H9 (cell line): Measurements from ENCODE around the gene ANXA4. TPM values are rescaled to one million over a fixed set of nuclear protein-coding genes. Genes with fewer than 3 reads are reported as not detected.

Experiments
- DNase-seq: peaks from one replicate; pipeline ENCODE4 v3.0.0-alpha.2; 2017
- H2AFZ ChIP-seq: one replicate; pipeline ENCODE4 v1.6.1; 2013; ENCODE audit warnings: mild to moderate bottlenecking, low read length, control low read depth, moderate library complexity
- H2AK5ac ChIP-seq: 2 replicates; pipeline ENCODE4 v1.6.1; 2013; ENCODE audit warnings: low read length, control low read depth, mixed read lengths; ENCODE audit not compliant: insufficient read length
- H2BK120ac ChIP-seq: one replicate; pipeline ENCODE4 v1.6.1; 2013; ENCODE audit warnings: low read depth, mild to moderate bottlenecking, low read length, control low read depth, inconsistent platforms; ENCODE audit not compliant: poor library complexity, severe bottlenecking
- H2BK12ac ChIP-seq: 2 replicates; pipeline ENCODE4 v1.6.1; 2013; ENCODE audit warnings: low read length, control low read depth, mixed read lengths, low read depth; ENCODE audit not compliant: insufficient read length
- H2BK15ac ChIP-seq: 2 replicates; pipeline ENCODE4 v1.6.1; 2013; ENCODE audit warnings: low read depth, low read length, control low read depth
- H2BK20ac ChIP-seq: one replicate; pipeline ENCODE4 v1.6.1; 2013; ENCODE audit warnings: low read depth, mild to moderate bottlenecking, low read length, control low read depth, inconsistent platforms; ENCODE audit not compliant: poor library complexity, severe bottlenecking
- H2BK5ac ChIP-seq: 2 replicates; pipeline ENCODE4 v1.6.1; 2013; ENCODE audit warnings: low read length, control low read depth, mixed read lengths; ENCODE audit not compliant: insufficient read length
- H3K14ac ChIP-seq: 2 replicates; pipeline ENCODE4 v1.6.1; 2013; ENCODE audit warnings: low read length, control low read depth; ENCODE audit not compliant: insufficient read depth
- H3K18ac ChIP-seq: 2 replicates; pipeline ENCODE4 v1.6.1; 2013; ENCODE audit warnings: low read depth, mild to moderate bottlenecking, mixed read lengths, low read length, control low read depth; ENCODE audit not compliant: insufficient read length
- H3K23ac ChIP-seq: 2 replicates; pipeline ENCODE4 v1.6.1; 2013; ENCODE audit warnings: low read length, control low read depth, mixed read lengths, low read depth; ENCODE audit not compliant: insufficient read length
- H3K23me2 ChIP-seq: 2 replicates; pipeline ENCODE4 v1.6.1; 2013; ENCODE audit warnings: low read depth, mild to moderate bottlenecking, mixed read lengths, low read length, control low read depth; ENCODE audit not compliant: insufficient read length, poor library complexity, severe bottlenecking
- H3K27ac ChIP-seq: 2 replicates; pipeline ENCODE4 v1.5.1; 2013; ENCODE audit warnings: low read length, control low read depth, mixed read lengths, low read depth; ENCODE audit not compliant: insufficient read length
- H3K27me3 ChIP-seq: 2 replicates; pipeline ENCODE4 v1.6.1; 2013; ENCODE audit warnings: low read length, control low read depth, inconsistent platforms; ENCODE audit not compliant: insufficient read depth
- H3K4ac ChIP-seq: 2 replicates; pipeline ENCODE4 v1.6.1; 2013; ENCODE audit warnings: low read depth, mild to moderate bottlenecking, control low read depth, inconsistent platforms, low read length, moderate library complexity
- H3K4me1 ChIP-seq: 2 replicates; pipeline ENCODE4 v1.6.1; 2013; ENCODE audit warnings: low read length, control low read depth, inconsistent platforms; ENCODE audit not compliant: insufficient read depth
- H3K4me2 ChIP-seq: 2 replicates; pipeline ENCODE4 v1.6.1; 2013; ENCODE audit warnings: low read length, control low read depth, mixed read lengths; ENCODE audit not compliant: insufficient read length, insufficient read depth
- H3K56ac ChIP-seq: 2 replicates; pipeline ENCODE4 v1.6.1; 2013; ENCODE audit warnings: low read depth, mild to moderate bottlenecking, mixed read lengths, low read length, control low read depth; ENCODE audit not compliant: insufficient read length
- H3K79me1 ChIP-seq: 2 replicates; pipeline ENCODE4 v1.6.1; 2013; ENCODE audit warnings: low read depth, mild to moderate bottlenecking, moderate library complexity, low read length, control low read depth, inconsistent platforms; ENCODE audit not compliant: insufficient read depth, poor library complexity, severe bottlenecking
- H3K79me2 ChIP-seq: 2 replicates; pipeline ENCODE4 v1.6.1; 2013; ENCODE audit warnings: low read length, control low read depth, inconsistent platforms; ENCODE audit not compliant: insufficient read depth
- H3K9ac ChIP-seq: 2 replicates; pipeline ENCODE4 v1.6.1; 2013; ENCODE audit warnings: low read length, control low read depth, mixed read lengths; ENCODE audit not compliant: insufficient read length; ENCODE audit errors: extremely low read depth
- H3K9me3 ChIP-seq: one replicate; pipeline ENCODE4 v1.6.1; 2013; ENCODE audit warnings: low read depth, low read length, inconsistent platforms; ENCODE audit not compliant: control insufficient read depth
- H3T11ph ChIP-seq: one replicate; pipeline ENCODE4 v1.6.1; 2013; ENCODE audit warnings: mild to moderate bottlenecking, low read length, control low read depth, inconsistent platforms
- H4K20me1 ChIP-seq: one replicate; pipeline ENCODE4 v1.6.1; 2013; ENCODE audit not compliant: control insufficient read depth, insufficient read length, insufficient read depth
- H4K5ac ChIP-seq: 2 replicates; pipeline ENCODE4 v1.6.1; 2013; ENCODE audit warnings: low read depth, mild to moderate bottlenecking, mixed read lengths, low read length, control low read depth; ENCODE audit not compliant: insufficient read length
- H4K8ac ChIP-seq: replicated peaks from 2 replicates; pipeline ENCODE4 v1.6.1; 2013; ENCODE audit warnings: low read length, control low read depth, mixed read lengths, low read depth; ENCODE audit not compliant: insufficient read length
- H4K91ac ChIP-seq: 2 replicates; pipeline ENCODE4 v1.6.1; 2013; ENCODE audit warnings: low read depth, mild to moderate bottlenecking, moderate library complexity, mixed read lengths, low read length, control low read depth; ENCODE audit not compliant: insufficient read length
- H3K27ac Mint-ChIP-seq, 3 experiments: 2 replicates in 2 of 3; 3 replicates in 1 of 3; pipeline ENCODE4 v1.8.0; 2020 to 2021; ENCODE audit warnings: mixed read lengths in 3 of 3, mild to moderate bottlenecking in 1 of 3, moderate library complexity in 1 of 3
- H3K27me3 Mint-ChIP-seq: 2 replicates; pipeline ENCODE4 v1.8.0; 2021; ENCODE audit warnings: low read depth, mild to moderate bottlenecking, moderate library complexity, mixed read lengths
- H3K36me3 Mint-ChIP-seq, 3 experiments: 2 replicates in 2 of 3; 3 replicates in 1 of 3; pipeline ENCODE4 v1.8.0; 2020 to 2021; ENCODE audit warnings: low read depth in 3 of 3, mixed read lengths in 3 of 3; ENCODE audit not compliant: insufficient read depth in 1 of 3
- H3K4me1 Mint-ChIP-seq, 2 experiments: 2 replicates each; pipeline ENCODE4 v1.8.0; 2020; ENCODE audit warnings: mixed read lengths in 2 of 2
- H3K4me3 Mint-ChIP-seq, 2 experiments: 2 replicates in 1 of 2; 3 replicates in 1 of 2; pipeline ENCODE4 v1.8.0; 2020 to 2021; ENCODE audit warnings: mild to moderate bottlenecking in 2 of 2, mixed read lengths in 2 of 2, moderate library complexity in 1 of 2
- H3K9me3 Mint-ChIP-seq, 2 experiments: 2 replicates in 1 of 2; 3 replicates in 1 of 2; pipeline ENCODE4 v1.8.0; 2020; ENCODE audit warnings: mild to moderate bottlenecking in 2 of 2, mixed read lengths in 2 of 2, moderate library complexity in 1 of 2
- WGBS: extraction: QIAGEN DNeasy Blood & Tissue Kit; methylation state at CpG from one replicate; pipeline ENCODE4 v1.1.7; 2013; ENCODE audit warnings: missing lambda C conversion rate, low lambda C conversion rate, mixed read lengths; ENCODE audit not compliant: insufficient read length; ENCODE audit errors: extremely low coverage; 5-methylcytosine and 5-hydroxymethylcytosine counted together
- total RNA-seq: library from RNA; stranded (reverse); gene quantifications from 2 replicates; pipeline ENCODE4 v1.2.1, GENCODE V29; 2021
- TF ChIP-seq, protein P1 (sequence below): fragments of 200-600 bp; sonication (generic); conservative IDR thresholded peaks from 3 replicates; pipeline ENCODE4 v1.8.0; 2021; ENCODE audit warnings: antibody characterized with exemption, mild to moderate bottlenecking

Gene ANXA4
- total RNA-seq, 1 experiment from 2014 or later = 14.4 TPM

DNA sequence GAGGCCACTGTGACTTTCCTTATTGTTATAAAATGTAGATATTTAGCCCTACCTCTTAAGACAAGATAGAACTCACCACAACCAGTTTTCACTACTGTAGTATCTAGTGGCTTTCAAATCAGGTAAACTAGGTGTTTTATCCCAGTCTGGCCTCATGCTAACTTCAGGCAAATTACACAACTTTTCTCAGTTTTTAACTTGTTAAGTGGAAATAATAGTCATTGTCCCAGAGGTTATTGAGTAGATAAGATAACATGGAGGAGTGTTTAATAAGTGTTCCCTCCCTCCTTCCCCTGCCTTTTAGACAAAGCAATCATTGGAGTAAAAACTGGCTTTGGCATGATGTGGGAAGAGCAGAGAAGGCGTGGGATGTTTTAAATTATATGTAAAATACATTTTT lies 27.3 kb downstream of the ANXA4 start:
- Histone ChIP-seq H2BK20ac (no peak overlapping the region), H3K4me1 (peaks cover 2% of the 10 kb centered on the region; the same call in 1 of the 2 replicates), H3K56ac (no peak overlapping the region), H4K8ac (no peak overlapping the region), H3K18ac (no peak overlapping the region), H3K79me2 (no peaks in the 10 kb centered on the region), H3K27me3 (no peaks in the 10 kb centered on the region), H3K9ac (no peak overlapping the region), H4K20me1 (no peaks in the 10 kb centered on the region), H3K4me2 (no peak overlapping the region), H3K4ac (no peak overlapping the region), H3K9me3 (no peaks in the 10 kb centered on the region), H2BK5ac (no peak overlapping the region), H4K5ac (no peak overlapping the region), H2AFZ (no peak overlapping the region), H2BK120ac (no peak overlapping the region), H3K79me1 (no peaks in the 10 kb centered on the region), H2AK5ac (no peak overlapping the region), H3K23me2 (no peaks in the 10 kb centered on the region), H3K14ac (no peak overlapping the region), H3K27ac (no peak overlapping the region), H4K91ac (no peak overlapping the region), H3K23ac (no peak overlapping the region), H2BK15ac (no peak overlapping the region), H2BK12ac (no peak overlapping the region), H3T11ph (no peak overlapping the region)
- H3K27ac Mint-ChIP-seq = peak overlapping the region in 1 of 3 experiments; percentile 52; a peak in 2 of 7 replicates
- WGBS = no CpG with 5 or more reads among the region's 1 CpG
- TF ChIP-seq, protein P1, sequence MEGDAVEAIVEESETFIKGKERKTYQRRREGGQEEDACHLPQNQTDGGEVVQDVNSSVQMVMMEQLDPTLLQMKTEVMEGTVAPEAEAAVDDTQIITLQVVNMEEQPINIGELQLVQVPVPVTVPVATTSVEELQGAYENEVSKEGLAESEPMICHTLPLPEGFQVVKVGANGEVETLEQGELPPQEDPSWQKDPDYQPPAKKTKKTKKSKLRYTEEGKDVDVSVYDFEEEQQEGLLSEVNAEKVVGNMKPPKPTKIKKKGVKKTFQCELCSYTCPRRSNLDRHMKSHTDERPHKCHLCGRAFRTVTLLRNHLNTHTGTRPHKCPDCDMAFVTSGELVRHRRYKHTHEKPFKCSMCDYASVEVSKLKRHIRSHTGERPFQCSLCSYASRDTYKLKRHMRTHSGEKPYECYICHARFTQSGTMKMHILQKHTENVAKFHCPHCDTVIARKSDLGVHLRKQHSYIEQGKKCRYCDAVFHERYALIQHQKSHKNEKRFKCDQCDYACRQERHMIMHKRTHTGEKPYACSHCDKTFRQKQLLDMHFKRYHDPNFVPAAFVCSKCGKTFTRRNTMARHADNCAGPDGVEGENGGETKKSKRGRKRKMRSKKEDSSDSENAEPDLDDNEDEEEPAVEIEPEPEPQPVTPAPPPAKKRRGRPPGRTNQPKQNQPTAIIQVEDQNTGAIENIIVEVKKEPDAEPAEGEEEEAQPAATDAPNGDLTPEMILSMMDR = no peak
- H3K4me3 Mint-ChIP-seq = no peak overlapping the region
- DNase-seq = no peak
- H3K4me1 Mint-ChIP-seq = peaks cover 17 to 32% of the 10 kb centered on the region in 2 experiments
- H3K27me3 Mint-ChIP-seq = no peaks in the 10 kb centered on the region
- no peaks in the 10 kb centered on the region for H3K36me3 Mint-ChIP-seq
- H3K9me3 Mint-ChIP-seq = no peaks in the 10 kb centered on the region
